PFSK-1 (cell line): ENCODE measurements around the gene RAP1GDS1.

ENCODE experiments used
- FOXP2 ChIP-seq: optimal IDR thresholded peaks from 2 replicates; pipeline ENCODE3; 2011; ENCODE audit warnings: borderline replicate concordance, control low read depth, inconsistent platforms; ENCODE audit not compliant: insufficient read depth; ENCODE audit errors: extremely low read length, extremely low read depth
- POLR2AphosphoS5 ChIP-seq: IDR thresholded peaks from 2 replicates; pipeline ENCODE4 v1.6.1; 2012; ENCODE audit warnings: low read depth, mild to moderate bottlenecking, control low read depth, low read length, moderate library complexity
- SIN3A ChIP-seq: IDR thresholded peaks from 2 replicates; pipeline ENCODE4 v1.6.1; 2012; ENCODE audit warnings: mild to moderate bottlenecking, low read length, moderate library complexity, borderline replicate concordance; ENCODE audit not compliant: insufficient read depth
- TAF1 ChIP-seq: IDR thresholded peaks from 2 replicates; pipeline ENCODE4 v1.6.1; 2012; ENCODE audit warnings: low read length, control low read depth, borderline replicate concordance; ENCODE audit not compliant: insufficient read depth
- TF ChIP-seq, protein P1 (sequence below), 2 experiments: IDR thresholded peaks; 2 replicates each; pipeline versions ENCODE4 v1.6.1 to v1.8.0; 2011 to 2012; ENCODE audit warnings: low read depth in 2 of 2, low read length in 2 of 2, control low read depth in 1 of 2, inconsistent platforms in 1 of 2, mild to moderate bottlenecking in 1 of 2, moderate library complexity in 1 of 2; ENCODE audit not compliant: insufficient read depth in 1 of 2

Gene RAP1GDS1

GRCh38 chr4:98284640-98285046 lies 23.5 kb downstream of the RAP1GDS1 start:
- no peak for TF ChIP-seq POLR2AphosphoS5
- TF ChIP-seq, protein P1, sequence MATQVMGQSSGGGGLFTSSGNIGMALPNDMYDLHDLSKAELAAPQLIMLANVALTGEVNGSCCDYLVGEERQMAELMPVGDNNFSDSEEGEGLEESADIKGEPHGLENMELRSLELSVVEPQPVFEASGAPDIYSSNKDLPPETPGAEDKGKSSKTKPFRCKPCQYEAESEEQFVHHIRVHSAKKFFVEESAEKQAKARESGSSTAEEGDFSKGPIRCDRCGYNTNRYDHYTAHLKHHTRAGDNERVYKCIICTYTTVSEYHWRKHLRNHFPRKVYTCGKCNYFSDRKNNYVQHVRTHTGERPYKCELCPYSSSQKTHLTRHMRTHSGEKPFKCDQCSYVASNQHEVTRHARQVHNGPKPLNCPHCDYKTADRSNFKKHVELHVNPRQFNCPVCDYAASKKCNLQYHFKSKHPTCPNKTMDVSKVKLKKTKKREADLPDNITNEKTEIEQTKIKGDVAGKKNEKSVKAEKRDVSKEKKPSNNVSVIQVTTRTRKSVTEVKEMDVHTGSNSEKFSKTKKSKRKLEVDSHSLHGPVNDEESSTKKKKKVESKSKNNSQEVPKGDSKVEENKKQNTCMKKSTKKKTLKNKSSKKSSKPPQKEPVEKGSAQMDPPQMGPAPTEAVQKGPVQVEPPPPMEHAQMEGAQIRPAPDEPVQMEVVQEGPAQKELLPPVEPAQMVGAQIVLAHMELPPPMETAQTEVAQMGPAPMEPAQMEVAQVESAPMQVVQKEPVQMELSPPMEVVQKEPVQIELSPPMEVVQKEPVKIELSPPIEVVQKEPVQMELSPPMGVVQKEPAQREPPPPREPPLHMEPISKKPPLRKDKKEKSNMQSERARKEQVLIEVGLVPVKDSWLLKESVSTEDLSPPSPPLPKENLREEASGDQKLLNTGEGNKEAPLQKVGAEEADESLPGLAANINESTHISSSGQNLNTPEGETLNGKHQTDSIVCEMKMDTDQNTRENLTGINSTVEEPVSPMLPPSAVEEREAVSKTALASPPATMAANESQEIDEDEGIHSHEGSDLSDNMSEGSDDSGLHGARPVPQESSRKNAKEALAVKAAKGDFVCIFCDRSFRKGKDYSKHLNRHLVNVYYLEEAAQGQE (IDR thresholded peaks at IDR 0.05; ENCODE audit: insufficient read depth in 1 of 2, low read depth in 2 of 2, low read length in 2 of 2) = no peak
- no peak for TF ChIP-seq TAF1
- TF ChIP-seq SIN3A = no peak
- no peak for TF ChIP-seq FOXP2

- TF ChIP-seq TAF1 (no peak), SIN3A (no peak), FOXP2 (no peak), POLR2AphosphoS5 (no peak)
- TF ChIP-seq, protein P1 (IDR thresholded peaks at IDR 0.05; ENCODE audit: insufficient read depth in 1 of 2, low read depth in 2 of 2, low read length in 2 of 2) = no peak
These were observed 24.5 kb downstream of the RAP1GDS1 start for GRCh38 chr4:98285676-98286075.

DNA sequence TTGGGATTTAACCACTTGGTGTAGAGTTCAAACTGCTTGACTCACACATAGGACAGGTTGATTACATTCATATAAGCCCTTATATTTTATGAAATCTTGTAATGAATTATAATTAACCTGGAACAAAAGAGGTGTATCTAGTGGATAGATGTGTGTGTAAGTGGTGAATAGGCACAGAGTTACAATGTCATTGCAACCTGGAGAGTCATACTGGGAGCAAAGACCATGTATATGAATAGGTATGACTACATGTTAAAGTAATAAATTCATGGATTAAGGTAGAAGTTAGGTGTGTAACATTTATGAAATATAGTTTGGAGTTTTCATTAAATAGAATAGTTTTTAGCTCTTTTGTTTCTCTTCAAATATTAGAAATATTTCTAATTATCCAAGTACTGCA lies 26.1 kb downstream of the RAP1GDS1 start:
- TF ChIP-seq, protein P1 (IDR thresholded peaks at IDR 0.05; ENCODE audit: insufficient read depth in 1 of 2, low read depth in 2 of 2, low read length in 2 of 2) = no peak
- TF ChIP-seq POLR2AphosphoS5 = no peak
- TF ChIP-seq SIN3A = no peak

DNA sequence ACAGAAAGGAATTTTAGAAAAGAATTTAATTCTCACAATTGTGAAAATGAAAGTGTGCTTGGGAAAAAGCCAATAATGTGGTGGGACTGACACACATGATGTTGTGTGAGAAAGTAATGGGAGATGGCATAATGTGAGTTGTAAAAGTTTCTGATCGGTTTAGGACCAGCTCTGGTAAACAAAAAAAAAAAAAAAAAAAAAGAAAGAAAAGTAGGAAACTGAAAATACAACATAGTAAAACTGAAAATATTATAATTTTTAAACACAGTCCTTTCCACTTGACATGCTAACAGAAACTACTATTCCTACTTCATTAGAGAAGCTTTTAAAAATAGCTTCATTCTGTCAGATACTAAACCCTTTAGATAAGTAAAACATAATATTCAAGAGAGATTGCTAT lies 28.2 kb downstream of the RAP1GDS1 start:
- TF ChIP-seq POLR2AphosphoS5 = no peak
- TF ChIP-seq FOXP2 = no peak
- TF ChIP-seq, protein P1 (IDR thresholded peaks at IDR 0.05; ENCODE audit: insufficient read depth in 1 of 2, low read depth in 2 of 2, low read length in 2 of 2) = no peak
- no peak for TF ChIP-seq SIN3A
- TF ChIP-seq TAF1 = no peak

DNA sequence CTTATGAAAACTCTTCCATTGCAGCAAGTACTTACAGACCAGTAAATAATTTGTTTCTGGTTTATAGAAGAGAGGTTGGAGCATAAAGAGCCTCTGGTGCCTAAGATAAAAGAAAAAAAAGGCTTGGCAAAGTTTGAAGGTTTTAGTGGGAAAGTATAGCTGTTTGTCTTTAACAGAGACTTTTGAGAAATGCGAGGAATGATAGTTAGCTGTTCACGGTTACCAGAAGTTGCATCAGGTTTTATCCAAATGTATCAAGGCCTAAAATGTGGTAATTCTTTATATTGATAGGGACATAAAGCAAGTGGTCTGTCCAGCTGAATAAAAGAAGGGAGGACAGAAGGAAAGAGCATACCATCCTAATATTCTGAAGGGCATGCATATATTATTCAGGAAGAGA lies 29.3 kb downstream of the RAP1GDS1 start:
- TF ChIP-seq FOXP2 = no peak
- no peak for TF ChIP-seq SIN3A
- no peak for TF ChIP-seq TAF1
- TF ChIP-seq, protein P1 (IDR thresholded peaks at IDR 0.05; ENCODE audit: insufficient read depth in 1 of 2, low read depth in 2 of 2, low read length in 2 of 2) = no peak
